ENCODE results near the gene NUCB2.
A peak's percentile ranks its signal among the peaks of the same experiment; 100 is the strongest.
"Not testable (repeated sequence)": the region's sequence is repeated elsewhere in the genome, so short reads cannot be mapped to it uniquely, and the experiment has no call there.

The NUCB2 gene

GRCh38 chr11:17276236-17277023 is at the start of gene NUCB2:
TSS of gene NUCB2 (plus strand) at chr11:17276739. CDS start at chr11:17295324, 18,585 bp downstream.
- DNase-seq (ENCODE audit: low read depth, low spot score): peak; percentile 75

DNA sequence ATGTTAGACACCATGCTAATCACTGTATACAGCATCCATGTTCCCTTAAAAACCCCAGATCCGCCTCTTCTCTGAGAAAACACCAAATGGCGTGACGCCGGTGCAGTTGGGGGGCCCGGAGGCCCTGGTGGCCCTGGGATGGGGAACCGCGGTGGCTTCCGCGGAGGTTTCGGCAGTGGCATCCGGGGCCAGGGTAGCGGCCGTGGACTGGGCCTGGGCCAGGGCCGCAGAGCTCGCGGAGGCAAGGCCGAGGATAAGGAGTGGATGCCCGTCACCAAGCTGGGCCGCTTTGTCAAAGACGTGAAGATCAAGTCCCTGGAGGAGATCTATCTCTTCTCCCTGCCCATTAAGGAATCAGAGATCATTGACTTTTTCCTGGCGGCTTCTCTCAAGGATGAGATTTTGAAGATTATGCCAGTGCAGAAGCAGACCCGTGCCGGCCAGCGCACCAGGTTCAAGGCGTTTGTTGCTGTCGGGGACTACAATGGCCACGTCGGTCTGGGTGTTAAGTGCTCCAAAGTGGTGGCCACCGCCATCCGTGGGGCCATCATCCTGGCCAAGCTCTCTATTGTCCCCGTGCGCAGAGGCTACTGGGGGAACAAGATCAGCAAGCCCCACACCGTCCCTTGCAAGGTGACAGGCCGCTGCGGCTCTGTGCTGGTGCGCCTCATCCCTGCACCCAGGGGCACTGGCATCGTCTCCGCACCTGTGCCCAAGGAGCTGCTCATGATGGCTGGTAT is 48.2 kb upstream of the NUCB2 start:
- not testable (repeated sequence) for DNase-seq (ENCODE audit: low read depth, low spot score)

DNA sequence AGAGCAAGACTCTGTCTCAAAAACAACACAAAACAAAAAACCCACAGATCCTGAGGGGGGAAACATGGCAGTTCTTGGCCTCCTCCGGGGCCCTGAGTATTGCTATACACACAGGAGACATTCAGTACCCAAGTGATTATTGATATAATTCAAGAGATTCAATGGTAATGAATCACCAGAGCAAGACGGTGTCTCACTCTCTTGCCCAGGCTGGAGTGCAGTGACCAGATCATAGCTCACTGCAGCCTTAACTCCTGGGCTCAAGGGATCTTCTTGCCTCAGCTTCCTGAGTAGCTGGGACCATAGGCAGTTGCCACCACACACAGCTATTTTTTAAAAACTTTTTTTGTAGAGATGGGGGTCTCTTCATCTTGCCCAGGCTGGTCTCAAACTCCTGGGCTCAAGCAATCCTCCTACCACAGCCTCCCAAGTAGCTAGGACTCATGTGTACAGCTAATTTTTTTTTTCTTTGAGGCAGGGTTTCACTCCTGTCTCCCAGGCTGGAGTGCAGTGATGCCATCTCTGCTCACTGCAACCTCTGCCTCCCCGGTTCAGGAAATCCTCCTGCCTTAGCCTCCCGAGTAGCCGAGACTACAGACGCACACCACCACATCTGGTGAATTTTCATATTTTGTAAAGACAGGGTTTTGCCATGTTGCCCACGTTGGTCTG is 46.9 kb upstream of the NUCB2 start:
- no peak for DNase-seq (ENCODE audit: low read depth, low spot score)

DNA sequence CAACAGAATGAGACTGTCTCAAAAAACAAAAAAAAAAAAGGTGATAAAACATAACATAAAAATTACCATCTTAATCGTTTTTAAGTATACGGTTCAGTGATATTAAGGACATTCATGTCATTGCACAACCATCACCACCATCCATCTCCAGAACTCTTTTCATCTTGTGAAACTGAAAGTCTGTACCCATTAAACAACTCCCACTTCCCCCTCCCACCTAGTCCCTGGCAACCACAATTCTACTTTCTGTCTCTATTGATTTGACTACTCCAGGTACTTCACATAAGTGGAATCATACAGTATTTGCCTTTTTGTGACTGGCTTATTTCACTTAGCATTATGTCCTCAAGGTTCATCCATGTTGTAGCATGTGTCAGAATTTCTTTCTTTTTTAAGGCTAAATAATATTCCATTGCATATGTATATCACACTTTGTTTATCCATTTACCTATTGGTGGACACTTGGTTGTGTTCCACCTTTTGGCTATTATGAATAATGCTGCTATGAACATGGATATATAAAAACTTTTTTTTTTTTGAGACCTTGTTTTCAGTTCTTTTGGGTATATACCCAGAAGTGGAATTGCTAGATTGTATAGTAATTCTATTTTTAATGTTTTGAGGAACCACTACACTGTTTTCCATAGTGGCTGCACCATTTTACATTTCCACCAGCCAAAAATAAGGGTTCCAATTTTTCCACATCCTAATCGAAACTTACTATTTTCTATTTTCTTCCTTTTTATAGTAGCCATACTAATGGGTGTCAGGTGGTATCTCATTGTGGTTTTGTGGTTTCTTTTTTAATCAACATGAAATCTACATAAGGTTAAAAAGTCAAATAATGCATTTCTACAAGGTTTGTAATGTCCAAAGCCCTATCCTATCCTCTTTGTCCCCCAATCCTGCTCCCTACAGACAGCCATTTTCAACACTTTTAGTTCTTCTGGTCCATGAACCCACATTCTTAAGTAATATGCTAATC is 45.4 kb upstream of the NUCB2 start:
- DNase-seq (ENCODE audit: low read depth, low spot score): no peak

DNA sequence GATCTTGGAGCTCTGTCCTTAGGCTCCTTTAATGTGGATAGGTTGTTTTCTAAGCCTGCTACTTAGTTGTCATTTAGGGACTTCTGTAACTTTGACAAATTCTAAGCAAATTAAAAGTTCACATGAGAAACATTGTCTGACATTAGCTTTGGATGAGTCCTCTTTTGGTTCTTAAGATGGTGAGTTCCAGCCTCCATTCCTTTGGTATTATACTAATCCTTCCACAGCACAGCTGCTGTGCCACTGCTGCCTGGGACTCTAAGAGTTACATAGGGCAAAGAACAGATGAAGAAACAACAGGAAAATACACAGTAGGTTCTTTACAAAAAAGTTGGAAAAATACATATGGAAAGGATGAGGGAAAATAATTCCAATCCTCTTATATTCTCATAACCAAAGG is 43.4 kb upstream of the NUCB2 start:
- no peak for DNase-seq (ENCODE audit: low read depth, low spot score)

- no peak for DNase-seq (ENCODE audit: low read depth, low spot score)
Measured at GRCh38 chr11:17238377-17238776, 38.2 kb upstream of the NUCB2 start.

GRCh38 chr11:17239927-17240326 is 36.6 kb upstream of the NUCB2 start:
- DNase-seq (ENCODE audit: low read depth, low spot score): not testable (repeated sequence)

GRCh38 chr11:17240780-17241179 is 35.8 kb upstream of the NUCB2 start:
- DNase-seq (ENCODE audit: low read depth, low spot score): no peak

DNA sequence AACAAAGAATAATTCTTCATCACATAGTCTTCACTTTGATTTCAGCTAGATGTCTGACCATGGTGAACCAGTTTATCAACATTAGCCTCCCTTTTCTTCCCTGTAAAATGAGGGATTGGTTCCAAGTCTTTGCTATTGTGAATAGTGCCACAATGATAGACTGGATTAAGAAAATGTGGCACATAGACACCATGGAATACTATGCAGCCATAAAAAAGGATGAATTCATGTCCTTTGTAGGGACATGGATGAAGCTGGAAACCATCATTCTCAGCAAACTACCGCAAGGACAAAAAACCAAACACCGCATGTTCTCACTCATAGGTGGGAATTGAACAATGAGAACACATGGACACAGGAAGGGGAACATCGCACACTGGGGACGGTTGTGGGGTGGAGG is 33.6 kb upstream of the NUCB2 start:
- not testable (repeated sequence) for DNase-seq (ENCODE audit: low read depth, low spot score)

- DNase-seq (ENCODE audit: low read depth, low spot score): no peak
Measured at GRCh38 chr11:17244046-17244445, 32.5 kb upstream of the NUCB2 start.

GRCh38 chr11:17250561-17251350 is 25.8 kb upstream of the NUCB2 start:
- DNase-seq (ENCODE audit: low read depth, low spot score): no peak

DNA sequence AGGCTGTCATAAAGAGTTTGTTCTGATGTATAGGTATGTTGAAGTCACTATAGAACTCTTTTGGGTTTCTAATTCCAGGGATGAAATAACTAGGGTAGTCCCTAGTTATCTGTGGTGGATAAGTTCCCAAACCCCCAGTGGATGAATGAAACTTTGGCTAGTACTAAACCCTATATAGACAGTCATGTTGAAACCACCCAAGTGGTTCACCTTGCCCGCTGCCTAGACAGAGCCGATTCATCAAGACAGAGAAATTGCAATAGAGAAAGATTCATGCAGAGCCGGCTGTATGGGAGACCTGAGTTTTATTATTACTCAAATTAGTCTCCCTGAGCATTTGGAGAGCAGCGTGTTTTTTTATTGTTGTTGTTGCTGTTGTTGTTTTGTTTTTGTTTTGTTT is 23.8 kb upstream of the NUCB2 start:
- DNase-seq (ENCODE audit: low read depth, low spot score): no peak

GRCh38 chr11:17256512-17256911 is 20.0 kb upstream of the NUCB2 start:
- DNase-seq (ENCODE audit: low read depth, low spot score): no peak

- DNase-seq (ENCODE audit: low read depth, low spot score): no peak
Measured at GRCh38 chr11:17257196-17257595, 19.3 kb upstream of the NUCB2 start.

DNA sequence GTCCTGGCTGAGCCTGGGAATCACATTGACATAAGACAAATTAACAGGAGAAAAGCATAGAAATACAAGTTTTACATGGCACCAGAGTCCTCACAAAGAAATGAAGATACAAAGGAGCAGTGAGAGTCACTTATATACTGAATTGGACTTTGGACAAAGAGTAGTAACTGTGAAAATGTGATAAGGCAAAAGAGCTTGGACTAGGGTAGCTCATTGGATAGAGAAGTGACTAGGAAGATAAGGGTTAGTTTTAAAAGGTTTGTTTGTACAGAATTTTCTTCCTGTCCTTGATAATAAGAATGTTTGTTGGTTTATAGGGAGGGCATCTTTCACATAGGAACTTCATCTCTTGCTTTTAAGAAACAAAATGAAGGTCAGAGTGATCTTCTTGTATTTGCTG is 17.9 kb upstream of the NUCB2 start:
- DNase-seq (ENCODE audit: low read depth, low spot score): no peak

DNA sequence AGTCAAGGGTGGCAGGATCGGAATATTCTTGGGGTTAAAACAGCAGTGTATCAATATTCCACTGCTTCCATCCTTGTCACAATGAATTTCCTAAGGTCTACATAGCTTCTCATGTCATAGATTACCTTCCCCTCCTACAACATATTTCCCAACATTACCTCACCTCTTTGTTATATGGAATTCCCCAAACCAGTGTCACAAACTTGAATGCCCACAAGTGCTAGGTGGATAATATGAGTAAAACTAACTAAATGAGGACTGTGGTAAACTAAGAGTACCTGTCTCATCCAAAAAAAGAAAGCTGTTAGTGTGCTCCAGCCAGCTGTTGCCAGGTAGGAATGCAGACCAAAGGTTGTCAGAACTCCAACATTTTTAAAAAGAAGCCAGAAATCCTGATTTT is 17.0 kb upstream of the NUCB2 start:
- no peak for DNase-seq (ENCODE audit: low read depth, low spot score)

GRCh38 chr11:17260020-17260419 is 16.5 kb upstream of the NUCB2 start:
- DNase-seq (ENCODE audit: low read depth, low spot score): no peak

DNA sequence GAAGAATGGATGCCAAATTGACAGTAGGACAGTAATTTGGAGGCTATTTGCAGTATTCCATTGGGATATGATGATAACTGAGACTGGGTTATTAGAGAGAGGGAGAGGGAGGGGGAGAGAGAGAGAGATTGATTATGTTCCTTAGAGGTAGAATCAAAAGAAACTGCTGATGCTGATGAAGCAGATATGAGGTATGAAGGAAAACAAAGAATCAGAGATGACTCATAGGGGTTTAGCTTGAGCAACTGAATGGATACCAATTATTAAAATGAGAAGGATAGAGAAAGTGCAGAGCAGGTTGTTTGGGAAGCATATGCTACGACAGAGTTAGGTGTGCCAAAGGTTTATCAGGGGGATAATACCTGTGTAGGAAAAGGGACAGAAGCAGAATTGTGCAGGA is 12.8 kb upstream of the NUCB2 start:
- no peak for DNase-seq (ENCODE audit: low read depth, low spot score)

DNA sequence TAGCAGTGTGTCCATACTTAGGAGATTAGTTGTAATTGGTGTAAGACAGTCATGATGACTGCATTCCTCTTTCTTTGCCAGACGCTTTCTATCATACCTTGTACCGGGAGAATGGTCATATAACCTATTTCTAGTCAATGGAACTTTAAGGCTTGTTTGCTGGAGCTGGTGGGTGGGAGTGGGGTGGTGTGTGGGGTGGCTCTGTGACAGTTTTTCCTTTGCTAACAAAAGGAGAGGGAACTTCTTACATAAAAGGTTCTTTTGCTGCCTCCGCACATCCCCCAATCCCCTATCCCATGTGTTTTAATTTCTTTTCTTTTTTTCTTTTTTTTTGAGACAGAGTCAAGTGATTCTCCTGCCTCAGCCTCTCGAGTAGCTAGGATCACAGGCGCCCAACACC is 9.8 kb upstream of the NUCB2 start:
- no peak for DNase-seq (ENCODE audit: low read depth, low spot score)

DNA sequence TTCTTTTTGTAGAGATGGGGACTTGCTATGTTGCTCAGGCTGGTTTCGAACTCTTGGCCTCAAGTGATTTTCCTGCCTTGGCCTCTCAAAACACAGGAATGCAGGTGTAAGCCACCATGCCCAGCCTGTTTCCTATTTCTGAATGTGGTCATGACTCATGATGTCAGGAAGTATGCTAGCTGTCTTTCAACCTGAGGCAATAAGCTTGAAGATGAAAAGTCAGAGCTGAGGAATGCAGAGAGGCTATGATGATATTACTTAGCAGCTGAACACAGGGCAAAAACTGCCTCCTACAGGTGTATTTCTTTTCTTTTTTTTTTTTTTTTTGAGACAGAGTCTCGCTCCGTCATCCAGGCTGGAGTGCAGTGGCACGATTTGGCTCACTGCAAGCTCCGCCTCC is 9.0 kb upstream of the NUCB2 start:
- DNase-seq (ENCODE audit: low read depth, low spot score): no peak

- DNase-seq (ENCODE audit: low read depth, low spot score): not testable (repeated sequence)
Measured at GRCh38 chr11:17268500-17268899, 8.0 kb upstream of the NUCB2 start.

Data from iPS DF 19.7 (cell line).